ENCODE data around the gene BARHL1.

The BARHL1 gene

DNA sequence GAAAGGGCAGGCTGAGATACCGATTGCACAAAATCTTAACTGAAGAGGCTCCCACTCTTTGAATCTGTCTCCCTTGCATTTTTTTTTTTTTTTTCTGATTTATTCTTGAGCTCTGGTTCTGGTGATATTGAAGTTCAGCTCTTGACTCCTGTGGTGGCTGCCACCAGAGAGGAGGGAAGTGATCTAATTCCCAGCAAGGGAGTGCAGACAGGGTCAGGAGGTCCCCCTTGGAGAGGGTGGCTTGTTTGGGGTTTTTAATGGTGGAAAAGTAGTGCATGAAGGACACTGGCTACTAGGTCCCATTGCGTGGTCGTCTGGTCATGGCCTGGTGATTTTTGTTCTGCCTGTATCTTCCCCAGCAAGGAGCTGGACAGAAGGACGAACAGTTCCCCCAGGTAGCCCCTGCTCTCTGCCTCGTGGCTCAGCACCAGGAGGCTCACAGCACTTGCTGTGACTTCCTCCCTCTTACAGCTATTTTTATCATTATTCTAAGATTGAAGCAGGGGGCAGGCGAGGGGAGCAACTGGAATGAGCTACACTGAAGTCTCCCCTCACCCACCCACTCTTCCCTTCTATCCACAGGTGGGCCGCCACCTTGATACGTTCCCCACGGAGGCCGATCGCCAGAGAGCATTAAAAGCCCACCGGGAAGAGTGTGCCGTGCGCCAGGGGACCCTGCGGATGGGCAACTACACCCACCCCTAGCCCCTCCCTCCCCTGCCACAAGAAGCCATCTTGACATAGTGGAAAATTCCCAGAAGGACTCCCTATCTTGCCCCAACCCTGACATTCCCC is 10.4 kb upstream of the BARHL1 start:
- Mint-ChIP-seq H3K4me1 (no peaks in the 10 kb centered on the region), H3K27ac (no peak overlapping the region), H3K4me3 (no peak overlapping the region), H3K27me3 (peaks cover 50 to 54% of the 10 kb centered on the region in 2 donors), H3K36me3 (peaks cover 0 to 6% of the 10 kb centered on the region in 2 donors), H3K9me3 (no peaks in the 10 kb centered on the region)
- ATAC-seq (replicated peaks), result no peak
- DNase-seq, result no peak

DNA sequence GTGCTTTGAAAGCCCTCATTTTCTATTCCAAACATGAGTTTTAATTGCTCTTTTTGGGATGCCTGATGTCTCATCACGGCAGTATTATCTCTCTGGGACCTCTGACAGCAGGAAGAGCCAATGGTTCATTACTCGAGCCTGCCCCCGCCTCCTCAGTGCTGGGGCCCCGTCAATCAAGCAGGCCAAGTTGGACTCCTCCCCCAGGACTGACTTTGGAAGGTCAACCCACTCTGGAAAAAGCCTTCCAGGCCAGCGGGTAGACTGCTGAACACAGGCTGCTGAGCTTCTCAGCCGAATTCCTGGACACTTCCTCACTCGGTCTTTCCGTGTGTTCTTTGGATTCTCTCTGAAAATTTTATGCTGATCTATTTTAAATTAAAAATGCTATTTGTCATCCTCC is 9.5 kb upstream of the BARHL1 start:
- Mint-ChIP-seq H3K4me3 (no peak overlapping the region), H3K36me3 (peaks cover 0 to 6% of the 10 kb centered on the region in 2 donors), H3K9me3 (no peaks in the 10 kb centered on the region), H3K27me3 (peaks cover 59 to 63% of the 10 kb centered on the region in 2 donors), H3K27ac (no peak overlapping the region), H3K4me1 (no peaks in the 10 kb centered on the region)
- ATAC-seq (replicated peaks) (no peak), DNase-seq (no peak)

- peaks cover 74 to 84% of the 10 kb centered on the region in 2 donors for H3K27me3 Mint-ChIP-seq
- DNase-seq (no peak), ATAC-seq (replicated peaks) (peak; percentile 60 to 68)
- H3K36me3 Mint-ChIP-seq, result peaks cover 0 to 6% of the 10 kb centered on the region in 2 donors
- peaks cover 0 to 4% of the 10 kb centered on the region in 2 donors for H3K4me1 Mint-ChIP-seq
- H3K4me3 Mint-ChIP-seq, result no peak overlapping the region
- H3K27ac Mint-ChIP-seq, result no peak overlapping the region
- no peaks in the 10 kb centered on the region for H3K9me3 Mint-ChIP-seq
Measured at GRCh38 chr9:132575005-132575609, 7.3 kb upstream of the BARHL1 start.

DNA sequence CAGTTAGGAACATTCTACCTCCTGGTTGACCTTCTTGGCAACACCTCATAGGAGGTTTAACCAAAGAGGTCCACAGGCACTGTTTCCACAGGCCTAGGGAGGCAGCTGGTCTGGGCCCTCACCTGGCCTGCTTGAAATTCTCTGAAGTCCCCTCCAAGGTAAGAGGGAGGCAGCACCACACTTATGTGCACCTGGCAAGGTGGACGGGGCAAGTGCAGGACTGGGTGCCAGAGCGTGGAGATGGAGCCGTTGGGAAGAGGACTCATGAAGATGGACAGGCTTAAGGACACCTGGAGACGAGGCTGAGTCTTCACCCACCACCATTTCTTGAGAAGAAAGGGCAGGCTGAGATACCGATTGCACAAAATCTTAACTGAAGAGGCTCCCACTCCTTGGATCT is 6.6 kb upstream of the BARHL1 start:
- DNase-seq (no peak), ATAC-seq (replicated peaks) (no peak)
- no peaks in the 10 kb centered on the region for H3K9me3 Mint-ChIP-seq
- peaks cover 0 to 6% of the 10 kb centered on the region in 2 donors for H3K36me3 Mint-ChIP-seq
- H3K4me3 Mint-ChIP-seq, result no peak overlapping the region
- peaks cover 0 to 4% of the 10 kb centered on the region in 2 donors for H3K4me1 Mint-ChIP-seq
- peaks cover 71 to 85% of the 10 kb centered on the region in 2 donors for H3K27me3 Mint-ChIP-seq
- H3K27ac Mint-ChIP-seq, result no peak overlapping the region

- ATAC-seq (replicated peaks) (no peak), DNase-seq (no peak)
- H3K36me3 Mint-ChIP-seq, result peaks cover 0 to 6% of the 10 kb centered on the region in 2 donors
- no peak overlapping the region for H3K27ac Mint-ChIP-seq
- peaks cover 6 to 15% of the 10 kb centered on the region in 2 donors for H3K4me1 Mint-ChIP-seq
- no peak overlapping the region for H3K4me3 Mint-ChIP-seq
- H3K27me3 Mint-ChIP-seq, result peaks cover 71 to 86% of the 10 kb centered on the region in 2 donors
- H3K9me3 Mint-ChIP-seq, result no peaks in the 10 kb centered on the region
Measured at GRCh38 chr9:132577119-132577518, 5.3 kb upstream of the BARHL1 start.

- H3K4me1 Mint-ChIP-seq, result peaks cover 6 to 16% of the 10 kb centered on the region in 2 donors
- no peak for ATAC-seq (replicated peaks)
- H3K27ac Mint-ChIP-seq, result peak overlapping the region; percentile 44
- no peak for DNase-seq
- H3K27me3 Mint-ChIP-seq, result peaks cover 72 to 89% of the 10 kb centered on the region in 2 donors
- peaks cover 0 to 6% of the 10 kb centered on the region in 2 donors for H3K36me3 Mint-ChIP-seq
- no peak overlapping the region for H3K4me3 Mint-ChIP-seq
- H3K9me3 Mint-ChIP-seq, result no peaks in the 10 kb centered on the region
Measured at GRCh38 chr9:132578367-132578932, 4.0 kb upstream of the BARHL1 start.

- Mint-ChIP-seq H3K4me3 (peak overlapping the region in 1 of 2 donors; percentile 6), H3K4me1 (peaks cover 6 to 16% of the 10 kb centered on the region in 2 donors), H3K9me3 (no peaks in the 10 kb centered on the region), H3K27me3 (peaks cover 76 to 94% of the 10 kb centered on the region in 2 donors), H3K27ac (no peak overlapping the region), H3K36me3 (peaks cover 0 to 6% of the 10 kb centered on the region in 2 donors)
- no peak for DNase-seq
- ATAC-seq (replicated peaks), result no peak
Measured at GRCh38 chr9:132579427-132579798, 3.0 kb upstream of the BARHL1 start.

- Mint-ChIP-seq H3K27ac (peak overlapping the region; percentile 14), H3K36me3 (peaks cover 0 to 3% of the 10 kb centered on the region in 2 donors), H3K4me3 (peak overlapping the region in 1 of 2 donors; percentile 22), H3K27me3 (peaks cover 56 to 90% of the 10 kb centered on the region in 2 donors), H3K4me1 (peaks cover 14 to 32% of the 10 kb centered on the region in 2 donors), H3K9me3 (no peaks in the 10 kb centered on the region)
- ATAC-seq (replicated peaks), result no peak
- DNase-seq, result no peak
Measured at GRCh38 chr9:132582786-132583583, 579 bp downstream of the BARHL1 start.

DNA sequence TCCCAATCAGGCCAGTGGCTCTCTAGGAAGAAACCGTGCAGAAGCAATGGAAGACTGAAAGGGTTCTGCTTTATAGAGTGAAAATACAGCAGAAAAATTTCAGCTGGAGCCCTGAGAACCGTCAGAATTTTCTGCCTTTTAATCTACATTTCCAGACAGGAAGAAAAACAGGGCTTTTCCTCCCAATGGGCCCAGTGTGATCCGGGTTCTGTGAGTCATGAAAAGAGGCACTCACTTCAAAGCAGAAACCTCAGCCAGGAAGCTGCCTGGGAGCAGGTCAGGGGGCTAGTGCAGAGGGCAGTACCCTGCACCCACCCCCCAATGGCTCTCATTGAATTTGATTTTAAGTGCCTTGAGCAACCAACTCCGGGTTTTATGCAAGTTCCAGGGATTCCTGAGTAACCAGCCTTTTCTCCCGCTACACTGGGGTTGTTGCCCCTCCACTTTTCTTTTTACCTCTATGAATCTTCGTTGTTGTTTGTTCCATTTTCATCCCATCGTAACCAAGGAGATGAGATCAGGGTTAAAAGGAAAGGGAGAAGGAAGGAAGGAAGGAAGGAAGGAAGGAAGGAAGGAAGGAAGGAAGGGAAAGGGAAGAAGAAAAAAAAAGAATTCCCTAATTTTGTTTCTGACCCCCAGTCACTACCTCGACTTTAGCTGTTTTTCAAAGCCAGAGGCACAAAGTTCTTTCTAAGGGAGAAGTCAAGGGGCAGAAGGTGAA is 1.3 kb downstream of the BARHL1 start:
- H3K4me1 Mint-ChIP-seq, result peaks cover 14 to 32% of the 10 kb centered on the region in 2 donors
- no peaks in the 10 kb centered on the region for H3K9me3 Mint-ChIP-seq
- peaks cover 0 to 3% of the 10 kb centered on the region in 2 donors for H3K36me3 Mint-ChIP-seq
- no peak for ATAC-seq (replicated peaks)
- no peak for DNase-seq
- peak overlapping the region; percentile 49 for H3K27ac Mint-ChIP-seq
- H3K4me3 Mint-ChIP-seq, result peak overlapping the region in 1 of 2 donors; percentile 49
- peaks cover 56 to 90% of the 10 kb centered on the region in 2 donors for H3K27me3 Mint-ChIP-seq

DNA sequence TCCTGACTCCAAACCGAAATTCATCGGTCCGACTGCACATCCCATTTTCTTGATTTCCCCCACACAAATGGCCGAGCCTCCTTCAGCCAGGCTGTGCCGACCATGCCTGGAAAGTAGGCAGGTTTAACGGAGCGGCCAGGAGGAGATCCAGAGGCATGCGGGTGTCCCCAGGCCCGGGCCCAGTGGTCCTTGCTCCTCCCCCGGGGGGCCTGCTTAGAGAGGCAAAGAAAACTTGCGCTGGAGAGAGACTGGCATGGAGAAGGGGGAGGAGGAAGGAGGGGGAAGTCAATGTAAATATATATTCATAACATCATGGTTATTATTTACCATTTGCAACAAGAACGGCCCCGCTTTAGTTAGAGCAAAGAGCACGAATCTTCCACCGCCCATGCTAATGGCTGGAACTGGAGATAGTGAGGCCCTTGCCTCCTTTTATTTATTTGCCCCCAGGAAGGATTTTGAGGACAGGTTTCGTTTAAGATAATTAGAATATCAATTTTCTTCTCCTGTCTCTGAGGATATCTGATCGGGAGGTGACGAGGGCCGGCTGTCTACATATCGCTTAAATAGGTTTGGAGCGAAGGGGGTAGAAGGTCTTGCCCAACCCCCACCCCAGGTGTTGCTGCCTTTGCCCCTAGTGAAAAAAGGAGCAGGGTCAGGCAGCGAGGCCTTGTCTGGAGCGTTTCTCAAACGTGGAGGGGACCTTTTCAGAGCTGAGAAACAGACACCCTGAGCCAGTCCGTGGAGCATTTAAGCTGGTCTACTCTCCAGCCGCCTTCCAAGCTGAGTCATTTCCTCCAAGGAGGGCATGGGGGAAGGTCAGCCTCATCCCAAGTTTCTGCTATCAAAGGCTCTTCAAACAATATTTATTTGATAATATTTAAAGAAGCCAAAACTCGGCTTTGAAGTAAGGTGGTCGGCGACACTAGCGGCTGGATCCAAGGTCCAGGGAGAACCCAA is 2.5 kb downstream of the BARHL1 start:
- DNase-seq (no peak), ATAC-seq (replicated peaks) (no peak)
- peaks cover 50 to 89% of the 10 kb centered on the region in 2 donors for H3K27me3 Mint-ChIP-seq
- peak overlapping the region; percentile 47 for H3K27ac Mint-ChIP-seq
- H3K4me1 Mint-ChIP-seq, result peaks cover 18 to 37% of the 10 kb centered on the region in 2 donors
- no peaks in the 10 kb centered on the region for H3K9me3 Mint-ChIP-seq
- H3K4me3 Mint-ChIP-seq, result no peak overlapping the region
- H3K36me3 Mint-ChIP-seq, result peaks cover 0 to 3% of the 10 kb centered on the region in 2 donors

DNA sequence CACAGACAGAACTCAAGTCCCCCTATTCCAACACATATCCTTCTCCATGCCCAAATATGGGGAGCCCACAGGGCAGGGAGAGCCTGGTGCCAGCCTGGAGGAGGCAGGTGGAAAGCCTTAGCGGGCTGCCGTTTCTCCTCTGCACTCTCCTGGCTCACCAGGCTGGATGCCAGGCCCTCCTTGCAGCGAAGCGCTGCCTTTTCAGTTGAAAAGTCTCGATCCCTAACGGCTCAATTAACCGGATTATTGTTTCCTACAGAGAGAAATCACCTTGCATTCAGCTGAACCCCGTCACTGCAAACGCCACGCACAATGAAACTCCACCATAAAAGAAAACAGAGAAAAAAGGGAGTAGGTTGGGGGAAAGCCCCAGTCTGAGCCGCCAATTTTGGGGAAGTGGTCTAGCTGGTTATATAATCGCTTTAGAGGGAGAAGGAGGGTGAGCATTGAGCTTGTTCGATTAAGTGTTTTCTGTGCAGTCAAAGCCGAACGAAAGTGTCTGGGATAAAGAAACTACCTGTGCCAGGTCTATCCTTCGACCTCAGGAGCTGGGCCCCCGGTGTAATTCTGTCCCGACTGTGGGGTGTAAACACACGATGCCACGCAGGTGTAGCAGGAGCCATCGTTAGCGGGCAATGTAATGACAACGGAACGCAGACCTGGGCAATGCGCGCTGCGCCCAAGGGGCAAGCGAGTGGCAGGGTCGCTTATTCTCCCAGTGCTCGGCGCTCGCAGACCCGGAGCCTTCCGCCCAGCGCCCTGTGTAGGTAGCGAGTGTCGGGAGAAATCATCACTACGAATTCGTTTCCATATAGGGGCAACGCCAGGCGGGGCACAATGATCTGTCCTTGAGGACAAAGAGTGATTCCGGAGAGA is 3.8 kb downstream of the BARHL1 start:
- H3K4me3 Mint-ChIP-seq, result peak overlapping the region; percentile 3 to 37

More for the DNA sequence above, 3.8 kb downstream of the BARHL1 start:
- H3K36me3 Mint-ChIP-seq, result peaks cover 5 to 6% of the 10 kb centered on the region in 2 donors
- H3K27ac Mint-ChIP-seq, result peak overlapping the region; percentile 75
- DNase-seq (no peak), ATAC-seq (replicated peaks) (peak; percentile 45 to 49)
- peaks cover 57 to 93% of the 10 kb centered on the region in 2 donors for H3K27me3 Mint-ChIP-seq
- H3K9me3 Mint-ChIP-seq, result no peaks in the 10 kb centered on the region
- H3K4me1 Mint-ChIP-seq, result peaks cover 23 to 47% of the 10 kb centered on the region in 2 donors

Data from stimulated activated naive B cell treated with anti-CD40 and anti-IgM and Interleukin-4, amounts not matched to agents 10 μg/mL and 1 μg/mL and 100 μg/mL, for 72 hours (primary cell).